Measurements from ENCODE around the gene TBC1D30.

Gene TBC1D30

GRCh38 chr12:64912516-64913255 lies 88.2 kb downstream of the TBC1D30 start:
- DNase-seq = no peak

- DNase-seq = no peak
Measured at GRCh38 chr12:64915242-64915641, 90.8 kb downstream of the TBC1D30 start.

- no peak for DNase-seq
Measured at GRCh38 chr12:64916411-64917261, 92.2 kb downstream of the TBC1D30 start.

- no peak for DNase-seq
Measured at GRCh38 chr12:64918344-64918743, 93.9 kb downstream of the TBC1D30 start.

- DNase-seq = no peak
Measured at GRCh38 chr12:64918801-64919200, 94.4 kb downstream of the TBC1D30 start.

GRCh38 chr12:64922853-64923252 lies 98.4 kb downstream of the TBC1D30 start:
- DNase-seq = no peak

GRCh38 chr12:64923536-64923935 lies 99.1 kb downstream of the TBC1D30 start:
- no peak for DNase-seq
